Measurements from ENCODE around the gene GMDS.

- TF ChIP-seq CTCF (IDR thresholded peaks at IDR 0.05) (no peak), POLR2A (IDR thresholded peaks at IDR 0.05) (no peak)
Observed at GRCh38 chr6:1679031-1679687, 566.2 kb downstream of the GMDS start.
